Choroid plexus epithelial cell (primary cell): ENCODE results near the gene MYRFL.
A peak's percentile ranks its signal among the peaks of the same experiment; 100 is the strongest.

Experiments used
- DNase-seq: peaks from one replicate; pipeline ENCODE4 v3.0.0-alpha.2; 2010; ENCODE audit warnings: low read depth
- H3K4me3 ChIP-seq: 2 replicates; pipeline ENCODE4 v1.5.1; 2011; ENCODE audit warnings: low read depth, mild to moderate bottlenecking, control low read depth, low read length, moderate library complexity
- CTCF ChIP-seq: conservative IDR thresholded peaks from 2 replicates; pipeline ENCODE4 v1.5.1; 2011; ENCODE audit warnings: low read depth, mild to moderate bottlenecking, control low read depth, inconsistent platforms, low read length, moderate library complexity

The MYRFL gene

GRCh38 chr12:69879007-69879960 is 54.3 kb downstream of the MYRFL start:
- H3K4me3 ChIP-seq, result peak overlapping the region; percentile 19
- peak; percentile 87 for DNase-seq
- peak; percentile 98 for TF ChIP-seq CTCF

DNA sequence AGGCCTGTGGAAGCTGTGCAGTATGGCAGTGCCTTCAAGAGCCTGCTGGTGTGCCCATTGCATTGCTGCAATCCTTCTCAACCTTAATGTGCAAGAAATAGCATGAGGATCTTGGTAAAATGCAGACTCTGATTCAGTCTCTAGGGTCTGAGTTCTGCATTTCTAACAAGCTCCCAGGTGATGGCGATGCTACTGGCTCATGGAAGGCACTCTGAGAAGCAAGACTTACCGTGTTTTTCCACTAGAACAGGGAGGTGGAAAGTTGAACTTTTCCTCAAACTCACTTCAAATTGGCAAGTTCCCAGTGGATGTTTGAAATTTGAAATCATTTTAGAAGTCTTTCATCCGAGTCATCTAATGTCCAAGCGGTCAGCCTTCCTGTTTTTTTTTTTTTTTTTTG is 55.5 kb downstream of the MYRFL start:
- peak; percentile 50 for DNase-seq
- TF ChIP-seq CTCF, result peak; percentile 39
- no peak overlapping the region for H3K4me3 ChIP-seq

DNA sequence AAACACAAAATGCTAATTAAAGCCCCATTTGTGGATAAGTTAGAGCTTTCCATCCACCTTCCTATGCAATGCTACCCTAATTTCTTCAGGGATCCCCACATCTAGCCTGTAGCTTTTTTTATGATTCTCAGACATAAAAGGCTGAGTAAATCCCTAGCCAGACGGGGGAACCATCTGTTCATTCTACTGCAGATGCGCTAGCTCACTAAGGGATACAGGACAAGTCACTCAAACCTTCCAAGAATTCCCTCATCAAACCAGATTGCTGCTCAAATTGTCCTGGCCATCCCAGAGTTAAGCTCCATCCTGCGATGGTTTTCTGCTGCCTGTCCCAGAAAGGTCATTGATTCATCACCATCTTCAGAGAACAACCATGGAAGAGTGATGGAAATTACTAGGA is 56.7 kb downstream of the MYRFL start:
- H3K4me3 ChIP-seq, result no peak overlapping the region
- TF ChIP-seq CTCF, result no peak
- no peak for DNase-seq

- H3K4me3 ChIP-seq, result no peak overlapping the region
- no peak for DNase-seq
These were observed 59.4 kb downstream of the MYRFL start for GRCh38 chr12:69884386-69884785.

DNA sequence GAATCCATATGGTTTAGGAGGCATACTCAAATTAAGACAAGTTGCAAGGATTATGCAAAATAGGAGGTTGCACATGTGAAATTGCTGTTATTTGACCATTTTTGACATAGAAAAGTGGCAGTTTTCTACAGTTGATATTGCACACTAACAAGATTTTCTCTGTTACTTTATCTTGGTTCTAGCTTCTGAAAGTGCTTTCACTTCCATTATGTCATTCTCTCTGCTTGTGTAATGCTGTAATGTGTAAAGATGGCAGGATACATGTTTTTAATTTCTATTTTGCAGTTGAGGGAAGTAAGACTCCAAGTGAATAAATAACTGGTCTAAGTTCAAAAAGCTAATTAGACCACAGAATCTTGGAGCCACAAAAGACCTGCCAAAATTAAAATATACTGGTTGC is 60.6 kb downstream of the MYRFL start:
- no peak for TF ChIP-seq CTCF
- H3K4me3 ChIP-seq, result no peak overlapping the region
- DNase-seq, result no peak

More at GRCh38 chr12:69884386-69884785, 59.4 kb downstream of the MYRFL start:
- TF ChIP-seq CTCF, result no peak

DNA sequence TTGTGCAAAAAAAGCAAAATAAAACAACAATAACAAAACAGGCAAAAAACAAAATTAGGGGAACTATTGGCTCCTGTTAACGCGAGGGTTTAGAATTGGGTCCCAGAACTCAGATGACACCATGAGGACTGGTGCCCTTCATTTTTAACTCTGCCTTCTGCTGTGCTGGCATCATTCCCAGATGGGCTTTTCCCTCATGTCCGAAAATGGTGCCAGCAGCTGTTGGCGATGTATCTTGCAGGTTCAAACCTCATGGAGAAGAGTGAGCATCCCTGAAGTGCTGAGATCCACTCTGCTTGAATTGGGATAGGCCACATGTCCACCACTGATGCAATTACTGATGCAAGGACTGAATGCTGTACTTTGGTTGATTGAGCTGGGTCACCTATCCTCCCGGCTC is 61.1 kb downstream of the MYRFL start:
- no peak for TF ChIP-seq CTCF
- no peak overlapping the region for H3K4me3 ChIP-seq
- no peak for DNase-seq

- no peak for DNase-seq
- H3K4me3 ChIP-seq, result no peak overlapping the region
- TF ChIP-seq CTCF, result no peak
These were observed 61.7 kb downstream of the MYRFL start for GRCh38 chr12:69886715-69887114.
